Measurements from ENCODE around the gene WASF3.

GRCh38 chr13:26539738-26540292, 17.7 kb upstream of the WASF3 start:
- TF ChIP-seq CTCF (IDR thresholded peaks at IDR 0.05), result no peak
- no peak for TF ChIP-seq POLR2A (IDR thresholded peaks at IDR 0.05)

Data from transverse colon (tissue), 3 donors.